Neuronal stem cell (in vitro differentiated cells): Measurements from ENCODE around the gene MED8.
A peak's percentile ranks its signal among the peaks of the same experiment; 100 is the strongest.

ENCODE experiments used
- DNase-seq: peaks from one replicate; pipeline ENCODE4 v3.0.0-alpha.2; 2013; ENCODE audit warnings: low spot score
- H2AFZ ChIP-seq: one replicate; pipeline ENCODE4 v1.6.1; 2013; ENCODE audit warnings: mild to moderate bottlenecking, low read length, inconsistent platforms
- H2AK5ac ChIP-seq: 2 replicates; pipeline ENCODE4 v1.6.1; 2013; ENCODE audit warnings: low read depth, mild to moderate bottlenecking, inconsistent platforms, low read length, moderate library complexity, mixed read lengths
- H2BK120ac ChIP-seq: 2 replicates; pipeline ENCODE4 v1.6.1; 2013; ENCODE audit warnings: low read depth, mild to moderate bottlenecking, inconsistent platforms, low read length, moderate library complexity, mixed read lengths
- H2BK12ac ChIP-seq: one replicate; pipeline ENCODE4 v1.6.1; 2013; ENCODE audit warnings: low read length, inconsistent platforms
- H2BK15ac ChIP-seq: 2 replicates; pipeline ENCODE4 v1.6.1; 2013; ENCODE audit warnings: mild to moderate bottlenecking, low read length, inconsistent platforms, mixed read lengths
- H2BK5ac ChIP-seq: one replicate; pipeline ENCODE4 v1.6.1; 2013; ENCODE audit warnings: inconsistent platforms, mild to moderate bottlenecking, low read length, moderate library complexity
- H3K14ac ChIP-seq: one replicate; pipeline ENCODE4 v1.6.1; 2013; ENCODE audit warnings: low read length, inconsistent platforms
- H3K18ac ChIP-seq: 2 replicates; pipeline ENCODE4 v1.6.1; 2013; ENCODE audit warnings: low read length, inconsistent platforms
- H3K23ac ChIP-seq: 2 replicates; pipeline ENCODE4 v1.6.1; 2013; ENCODE audit warnings: low read depth, mild to moderate bottlenecking, mixed read lengths, low read length, inconsistent platforms; ENCODE audit not compliant: poor library complexity
- H3K27ac ChIP-seq: replicated peaks from 3 replicates; pipeline ENCODE4 v1.5.1; 2013; ENCODE audit warnings: low read length, inconsistent platforms
- H3K27me3 ChIP-seq, 3 experiments: 2 replicates each; pipeline ENCODE4 v1.6.1; 2013; ENCODE audit warnings: low read length in 3 of 3, mild to moderate bottlenecking in 2 of 3, inconsistent platforms in 1 of 3, low read depth in 1 of 3, mixed read lengths in 1 of 3, moderate library complexity in 1 of 3; ENCODE audit not compliant: control insufficient read depth in 3 of 3, insufficient read depth in 3 of 3
- H3K36me3 ChIP-seq, 2 donors: replicated peaks in 1 of 2; 2 replicates each; pipeline ENCODE4 v1.6.1; 2013; ENCODE audit warnings: low read length in 2 of 2; ENCODE audit not compliant: control insufficient read depth in 2 of 2, insufficient read depth in 2 of 2
- H3K4ac ChIP-seq: 2 replicates; pipeline ENCODE4 v1.6.1; 2013; ENCODE audit warnings: inconsistent platforms, mild to moderate bottlenecking, low read length, moderate library complexity
- H3K4me1 ChIP-seq, 2 donors: 1 replicate in 1 of 2; 2 replicates in 1 of 2; pipeline ENCODE4 v1.6.1; 2013; ENCODE audit warnings: low read length in 2 of 2, low read depth in 1 of 2; ENCODE audit not compliant: control insufficient read depth in 2 of 2, insufficient read depth in 1 of 2
- H3K4me2 ChIP-seq: one replicate; pipeline ENCODE4 v1.6.1; 2013; ENCODE audit warnings: mild to moderate bottlenecking, low read length, inconsistent platforms; ENCODE audit not compliant: insufficient read depth, poor library complexity, severe bottlenecking
- H3K4me3 ChIP-seq, 2 donors: 2 replicates each; pipeline ENCODE4 v1.5.1; 2013; ENCODE audit warnings: low read length in 2 of 2, mild to moderate bottlenecking in 2 of 2, inconsistent platforms in 1 of 2, moderate library complexity in 1 of 2
- H3K79me1 ChIP-seq: one replicate; pipeline ENCODE4 v1.6.1; 2013; ENCODE audit warnings: low read depth, mild to moderate bottlenecking, inconsistent platforms, low read length, moderate library complexity
- H3K9ac ChIP-seq: one replicate; pipeline ENCODE4 v1.6.1; 2013; ENCODE audit warnings: mild to moderate bottlenecking, low read depth, low read length, inconsistent platforms; ENCODE audit not compliant: poor library complexity
- H3K9me3 ChIP-seq, 2 donors: replicated peaks in 1 of 2; 2 replicates each; pipeline versions ENCODE3 to v1.6.1; 2013; ENCODE audit warnings: low read length in 2 of 2, mild to moderate bottlenecking in 2 of 2, inconsistent platforms in 1 of 2, low read depth in 1 of 2, mixed read lengths in 1 of 2, moderate library complexity in 1 of 2; ENCODE audit not compliant: control insufficient read depth in 2 of 2, insufficient read depth in 1 of 2
- H4K8ac ChIP-seq: one replicate; pipeline ENCODE4 v1.6.1; 2013; ENCODE audit warnings: low read depth, mild to moderate bottlenecking, inconsistent platforms, low read length, moderate library complexity
- H4K91ac ChIP-seq: one replicate; pipeline ENCODE4 v1.6.1; 2013; ENCODE audit warnings: low read length, low read depth, mild to moderate bottlenecking, inconsistent platforms; ENCODE audit not compliant: poor library complexity
- WGBS, 2 donors: extraction: QIAGEN DNeasy Blood & Tissue Kit; methylation state at CpG; one replicate each; pipeline ENCODE4 v1.1.7; 2013; ENCODE audit warnings: missing lambda C conversion rate in 2 of 2, mixed read lengths in 1 of 2; ENCODE audit not compliant: insufficient read length in 2 of 2, insufficient replicate concordance in 1 of 2; ENCODE audit errors: extremely low coverage in 2 of 2; 5-methylcytosine and 5-hydroxymethylcytosine counted together

MED8 gene

GRCh38 chr1:43357251-43357650, 32.3 kb downstream of the MED8 start:
- no peaks in the 10 kb centered on the region for H3K9me3 ChIP-seq
- no peak overlapping the region for H2BK120ac ChIP-seq
- no CpG with 5 or more reads among the region's 4 CpGs for WGBS, 2 donors

GRCh38 chr1:43354936-43355335, 34.7 kb downstream of the MED8 start:
- WGBS, 2 donors, result no CpG with 5 or more reads among the region's 2 CpGs
- Histone ChIP-seq H3K27ac (no peak overlapping the region), H3K18ac (no peak overlapping the region), H2AK5ac (no peak overlapping the region), H4K8ac (no peak overlapping the region), H3K9ac (no peak overlapping the region), H3K9me3 (no peaks in the 10 kb centered on the region), H3K4me3 (no peak overlapping the region), H2BK120ac (no peak overlapping the region), H2BK12ac (no peak overlapping the region), H3K14ac (no peak overlapping the region), H3K4ac (no peak overlapping the region), H3K79me1 (peaks cover 3% of the 10 kb centered on the region), H3K27me3 (peaks cover 0 to 9% (median 0%) of the 10 kb centered on the region in 3 experiments), H3K4me1 (peaks cover 3 to 6% of the 10 kb centered on the region in 2 donors), H3K36me3 (peaks cover 1 to 7% of the 10 kb centered on the region in 2 donors), H2BK5ac (no peak overlapping the region), H2BK15ac (no peak overlapping the region), H3K23ac (no peak overlapping the region), H3K4me2 (no peak overlapping the region), H4K91ac (no peak overlapping the region), H2AFZ (no peak overlapping the region)
- DNase-seq, result no peak

More at GRCh38 chr1:43357251-43357650, 32.3 kb downstream of the MED8 start:
- Histone ChIP-seq H2AFZ (no peak overlapping the region), H3K36me3 (peaks cover 24 to 31% of the 10 kb centered on the region in 2 donors), H3K9ac (no peak overlapping the region), H3K27me3 (peaks cover 0 to 4% (median 0%) of the 10 kb centered on the region in 3 experiments), H2AK5ac (no peak overlapping the region), H2BK12ac (no peak overlapping the region), H3K4me1 (peaks cover 15 to 18% of the 10 kb centered on the region in 2 donors), H2BK15ac (no peak overlapping the region), H3K79me1 (peaks cover 7% of the 10 kb centered on the region), H4K91ac (no peak overlapping the region), H2BK5ac (no peak overlapping the region), H3K4ac (no peak overlapping the region), H3K14ac (no peak overlapping the region), H3K27ac (no peak overlapping the region), H3K4me3 (no peak overlapping the region), H3K23ac (no peak overlapping the region), H3K4me2 (no peak overlapping the region), H3K18ac (no peak overlapping the region), H4K8ac (no peak overlapping the region)
- DNase-seq, result no peak

- Histone ChIP-seq H3K79me1 (peaks cover 3% of the 10 kb centered on the region), H2BK120ac (no peak overlapping the region), H2BK15ac (no peak overlapping the region), H3K4ac (no peak overlapping the region), H2BK5ac (no peak overlapping the region), H2BK12ac (no peak overlapping the region), H3K23ac (no peak overlapping the region), H3K9ac (no peak overlapping the region), H3K4me1 (peaks cover 6 to 9% of the 10 kb centered on the region in 2 donors), H3K4me2 (no peak overlapping the region), H3K27ac (no peak overlapping the region), H3K27me3 (peaks cover 0 to 14% (median 0%) of the 10 kb centered on the region in 3 experiments), H3K18ac (no peak overlapping the region), H2AFZ (no peak overlapping the region), H4K8ac (no peak overlapping the region), H3K14ac (no peak overlapping the region), H3K9me3 (no peaks in the 10 kb centered on the region), H3K36me3 (peaks cover 0 to 3% of the 10 kb centered on the region in 2 donors), H4K91ac (no peak overlapping the region), H2AK5ac (no peak overlapping the region), H3K4me3 (no peak overlapping the region)
- no peak for DNase-seq
- WGBS, 2 donors, result no CpG with 5 or more reads among the region's 2 CpGs
Measured at GRCh38 chr1:43354471-43354870, 35.1 kb downstream of the MED8 start.

- Histone ChIP-seq H3K4me2 (no peak overlapping the region), H3K4me1 (peaks cover 9 to 11% of the 10 kb centered on the region in 2 donors), H3K18ac (no peak overlapping the region), H2BK15ac (peak overlapping the region; percentile 5), H2BK12ac (no peak overlapping the region), H3K36me3 (no peaks in the 10 kb centered on the region), H3K23ac (no peak overlapping the region), H2AFZ (no peak overlapping the region), H2AK5ac (no peak overlapping the region), H2BK5ac (no peak overlapping the region), H3K14ac (no peak overlapping the region), H3K27ac (no peak overlapping the region), H3K79me1 (no peaks in the 10 kb centered on the region), H3K27me3 (peaks cover 0 to 28% (median 0%) of the 10 kb centered on the region in 3 experiments), H3K4me3 (no peak overlapping the region), H3K9me3 (no peaks in the 10 kb centered on the region), H4K91ac (no peak overlapping the region), H4K8ac (no peak overlapping the region), H2BK120ac (no peak overlapping the region), H3K9ac (no peak overlapping the region), H3K4ac (no peak overlapping the region)
- no CpG with 5 or more reads among the region's 3 CpGs for WGBS, 2 donors
- DNase-seq, result no peak
Measured at GRCh38 chr1:43352881-43353280, 36.7 kb downstream of the MED8 start.
